GM23338 (cell line): Measurements from ENCODE around the gene BARHL2. TPM values are rescaled to one million over a fixed set of nuclear protein-coding genes. Genes with fewer than 3 reads are reported as not detected.

Experiments used
- ATAC-seq: fragments of 200-7000 bp; cut with Tn5 transposase; 3 replicates; pipeline ENCODE4 v1.9.1; 2020
- DNase-seq: peaks from one replicate; pipeline ENCODE4 v3.0.0-alpha.2; 2015; ENCODE audit warnings: low spot score
- H2AFZ ChIP-seq: fragments of 200-600 bp; sonication (generic); 2 replicates; pipeline ENCODE4 v1.8.0; 2016; ENCODE audit warnings: antibody characterized with exemption, mild to moderate bottlenecking, moderate library complexity
- H3F3A ChIP-seq: fragments of 200-600 bp; sonication (generic); replicated peaks from 2 replicates; pipeline ENCODE4 v1.8.0; 2017; ENCODE audit warnings: antibody characterized with exemption, mixed run types, low read depth
- H3K27ac ChIP-seq: fragments of 200-600 bp; sonication (generic); 2 replicates; pipeline ENCODE4 v1.6.1; 2016; ENCODE audit warnings: low read depth
- H3K27me3 ChIP-seq: fragments of 200-600 bp; sonication (generic); 2 replicates; pipeline ENCODE4 v1.8.0; 2016; ENCODE audit warnings: mild to moderate bottlenecking, mixed run types, moderate library complexity; ENCODE audit not compliant: insufficient read depth
- H3K36me3 ChIP-seq: fragments of 200-600 bp; sonication (generic); 2 replicates; pipeline ENCODE4 v1.8.0; 2016; ENCODE audit warnings: mild to moderate bottlenecking; ENCODE audit not compliant: insufficient read depth
- H3K4me1 ChIP-seq: fragments of 200-600 bp; sonication (generic); 2 replicates; pipeline ENCODE4 v1.8.0; 2016; ENCODE audit warnings: mild to moderate bottlenecking, moderate library complexity; ENCODE audit not compliant: insufficient read depth
- H3K4me2 ChIP-seq: fragments of 200-600 bp; sonication (generic); 2 replicates; pipeline ENCODE4 v1.7.1; 2017; ENCODE audit warnings: mixed run types
- H3K4me3 ChIP-seq: fragments of 200-600 bp; sonication (generic); 2 replicates; pipeline ENCODE4 v1.6.1; 2016; ENCODE audit warnings: mixed run types
- H3K79me2 ChIP-seq: fragments of 200-600 bp; sonication (generic); replicated peaks from 2 replicates; pipeline ENCODE4 v1.8.0; 2017; ENCODE audit warnings: mild to moderate bottlenecking; ENCODE audit not compliant: insufficient read depth
- H3K9me2 ChIP-seq: fragments of 200-600 bp; sonication (generic); 2 replicates; pipeline ENCODE4 v1.8.0; 2017; ENCODE audit not compliant: insufficient read depth
- H4K20me1 ChIP-seq: fragments of 200-600 bp; sonication (generic); replicated peaks from 2 replicates; pipeline ENCODE4 v1.8.0; 2017; ENCODE audit warnings: mild to moderate bottlenecking; ENCODE audit not compliant: insufficient read depth
- H3K27ac Mint-ChIP-seq: 2 replicates; pipeline ENCODE4 v1.8.0; 2020; ENCODE audit warnings: inconsistent platforms, mild to moderate bottlenecking, moderate library complexity, mixed read lengths
- H3K27me3 Mint-ChIP-seq: 3 replicates; pipeline ENCODE4 v1.8.0; 2022; ENCODE audit warnings: low read depth, mild to moderate bottlenecking, moderate library complexity, mixed read lengths, inconsistent platforms; ENCODE audit not compliant: insufficient read depth, poor library complexity
- H3K36me3 Mint-ChIP-seq: 3 replicates; pipeline ENCODE4 v1.8.0; 2021; ENCODE audit warnings: low read depth, mild to moderate bottlenecking, inconsistent platforms, moderate library complexity, mixed read lengths
- H3K4me1 Mint-ChIP-seq: 3 replicates; pipeline ENCODE4 v1.8.0; 2020; ENCODE audit warnings: mild to moderate bottlenecking, inconsistent platforms, mixed read lengths
- H3K4me3 Mint-ChIP-seq: 3 replicates; pipeline ENCODE4 v1.8.0; 2021; ENCODE audit warnings: moderate library complexity, mild to moderate bottlenecking, inconsistent platforms, mixed read lengths
- H3K9me3 Mint-ChIP-seq: 3 replicates; pipeline ENCODE4 v1.8.0; 2020; ENCODE audit warnings: moderate library complexity, mild to moderate bottlenecking, inconsistent platforms, mixed read lengths
- CREB1 ChIP-seq: fragments of 250-450 bp; sonication (Bioruptor Pico); IDR thresholded peaks from 2 replicates; pipeline ENCODE4 v1.5.0; 2020; ENCODE audit warnings: low read depth, mild to moderate bottlenecking, moderate library complexity
- EZH2 ChIP-seq: fragments of 200-600 bp; sonication (generic); IDR thresholded peaks from one replicate; pipeline ENCODE4 v1.8.0; 2017; ENCODE audit warnings: antibody characterized with exemption, mild to moderate bottlenecking, low read depth; ENCODE audit not compliant: unreplicated experiment
- EZH2phosphoT487 ChIP-seq: fragments of 200-600 bp; sonication (generic); IDR thresholded peaks from one replicate; pipeline ENCODE4 v1.8.1; 2018; ENCODE audit warnings: antibody characterized with exemption; ENCODE audit not compliant: unreplicated experiment
- JUNB ChIP-seq: IDR thresholded peaks from one replicate; pipeline ENCODE4 v1.6.1; 2016; ENCODE audit warnings: antibody characterized with exemption; ENCODE audit not compliant: unreplicated experiment
- NANOG ChIP-seq: IDR thresholded peaks from 2 replicates; pipeline ENCODE4 v1.6.1; 2016; ENCODE audit warnings: antibody characterized with exemption, borderline replicate concordance
- POLR2AphosphoS5 ChIP-seq: IDR thresholded peaks from 2 replicates; pipeline ENCODE4 v1.6.1; 2016; ENCODE audit warnings: antibody characterized with exemption, low read depth
- STAT1 ChIP-seq: IDR thresholded peaks from one replicate; pipeline ENCODE4 v1.6.1; 2016; ENCODE audit warnings: antibody characterized with exemption; ENCODE audit not compliant: unreplicated experiment
- ZNF114 ChIP-seq: fragments of 250-450 bp; sonication (Bioruptor Pico); IDR thresholded peaks from 2 replicates; pipeline ENCODE4 v1.5.0; 2020; ENCODE audit warnings: mild to moderate bottlenecking, moderate library complexity
- ZNF331 ChIP-seq: fragments of 250-450 bp; sonication (Bioruptor Pico); IDR thresholded peaks from 2 replicates; pipeline ENCODE4 v1.5.0; 2020; ENCODE audit warnings: low read depth, mild to moderate bottlenecking, moderate library complexity
- polyA plus RNA-seq: library from polyadenylated mRNA; unstranded; fragments of >200 nt; fragmentation: Nextera tagmentation; extraction: Ambion mirVana; gene quantifications from 2 replicates; pipeline ENCODE4 v1.2.1, GENCODE V29; 2016
- total RNA-seq: library from RNA; depleted of rRNA; stranded (reverse); fragments of >200 nt; shearing (Covaris generic); gene quantifications from 2 replicates; pipeline ENCODE4 v1.2.3, GENCODE V29; 2014
- TF ChIP-seq, protein P1 (sequence below): fragments of 250-450 bp; sonication (Bioruptor Pico); IDR thresholded peaks from 2 replicates; pipeline ENCODE4 v1.5.0; 2020; ENCODE audit warnings: mild to moderate bottlenecking, moderate library complexity
- TF ChIP-seq, protein P2 (sequence below): IDR thresholded peaks from one replicate; pipeline ENCODE4 v1.6.1; 2018; ENCODE audit warnings: antibody characterized with exemption; ENCODE audit not compliant: unreplicated experiment
- TF ChIP-seq, protein P3 (sequence below): IDR thresholded peaks from 2 replicates; pipeline ENCODE4 v1.6.1; 2016; ENCODE audit warnings: antibody characterized with exemption
- TF ChIP-seq, protein P4 (sequence below), 2 experiments: fragments of 200-600 bp in 1 of 2; sonication (generic) in 1 of 2; conservative IDR thresholded peaks; 2 replicates each; pipeline versions ENCODE4 v1.5.1 to v1.6.1; 2016 to 2017; ENCODE audit warnings: antibody characterized with exemption in 2 of 2, low read depth in 2 of 2, mild to moderate bottlenecking in 2 of 2, moderate library complexity in 1 of 2

Gene BARHL2
- total and polyA plus RNA-seq, 2 experiments from 2014 or later, result not detected

DNA sequence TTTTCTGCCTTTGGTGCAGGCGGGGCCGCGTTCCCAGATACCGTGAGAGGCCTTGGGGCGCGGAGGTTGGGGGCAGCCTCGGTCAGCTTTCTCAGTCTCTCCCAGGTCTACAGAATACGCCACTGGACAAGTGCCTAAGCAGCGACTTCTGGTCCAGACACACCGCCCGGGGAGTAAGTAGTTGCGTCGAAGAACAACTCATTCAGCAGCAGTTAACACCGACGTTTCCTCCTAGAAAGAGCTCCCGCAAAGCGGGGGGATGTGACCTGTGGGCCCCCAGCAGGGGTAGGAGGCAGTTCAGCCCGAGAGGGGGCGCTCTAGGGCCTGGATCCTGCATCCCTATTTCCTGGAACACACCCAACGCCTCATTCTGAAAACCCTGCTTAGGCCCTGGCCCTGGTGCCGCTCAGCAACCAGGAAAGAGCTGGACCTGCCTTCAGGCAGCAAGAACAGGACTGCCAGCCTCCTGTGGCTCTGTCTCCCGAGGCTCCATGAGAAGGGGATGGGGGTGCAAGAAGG, 6.5 kb upstream of the BARHL2 start:
- peak overlapping the region; percentile 83 for H3K4me2 ChIP-seq
- 0 out of 2 replicates have a peak, but pooled peaks have one; percentile 33 for TF ChIP-seq ZNF114 (CRISPR knock-in tag)
- TF ChIP-seq, protein P1, sequence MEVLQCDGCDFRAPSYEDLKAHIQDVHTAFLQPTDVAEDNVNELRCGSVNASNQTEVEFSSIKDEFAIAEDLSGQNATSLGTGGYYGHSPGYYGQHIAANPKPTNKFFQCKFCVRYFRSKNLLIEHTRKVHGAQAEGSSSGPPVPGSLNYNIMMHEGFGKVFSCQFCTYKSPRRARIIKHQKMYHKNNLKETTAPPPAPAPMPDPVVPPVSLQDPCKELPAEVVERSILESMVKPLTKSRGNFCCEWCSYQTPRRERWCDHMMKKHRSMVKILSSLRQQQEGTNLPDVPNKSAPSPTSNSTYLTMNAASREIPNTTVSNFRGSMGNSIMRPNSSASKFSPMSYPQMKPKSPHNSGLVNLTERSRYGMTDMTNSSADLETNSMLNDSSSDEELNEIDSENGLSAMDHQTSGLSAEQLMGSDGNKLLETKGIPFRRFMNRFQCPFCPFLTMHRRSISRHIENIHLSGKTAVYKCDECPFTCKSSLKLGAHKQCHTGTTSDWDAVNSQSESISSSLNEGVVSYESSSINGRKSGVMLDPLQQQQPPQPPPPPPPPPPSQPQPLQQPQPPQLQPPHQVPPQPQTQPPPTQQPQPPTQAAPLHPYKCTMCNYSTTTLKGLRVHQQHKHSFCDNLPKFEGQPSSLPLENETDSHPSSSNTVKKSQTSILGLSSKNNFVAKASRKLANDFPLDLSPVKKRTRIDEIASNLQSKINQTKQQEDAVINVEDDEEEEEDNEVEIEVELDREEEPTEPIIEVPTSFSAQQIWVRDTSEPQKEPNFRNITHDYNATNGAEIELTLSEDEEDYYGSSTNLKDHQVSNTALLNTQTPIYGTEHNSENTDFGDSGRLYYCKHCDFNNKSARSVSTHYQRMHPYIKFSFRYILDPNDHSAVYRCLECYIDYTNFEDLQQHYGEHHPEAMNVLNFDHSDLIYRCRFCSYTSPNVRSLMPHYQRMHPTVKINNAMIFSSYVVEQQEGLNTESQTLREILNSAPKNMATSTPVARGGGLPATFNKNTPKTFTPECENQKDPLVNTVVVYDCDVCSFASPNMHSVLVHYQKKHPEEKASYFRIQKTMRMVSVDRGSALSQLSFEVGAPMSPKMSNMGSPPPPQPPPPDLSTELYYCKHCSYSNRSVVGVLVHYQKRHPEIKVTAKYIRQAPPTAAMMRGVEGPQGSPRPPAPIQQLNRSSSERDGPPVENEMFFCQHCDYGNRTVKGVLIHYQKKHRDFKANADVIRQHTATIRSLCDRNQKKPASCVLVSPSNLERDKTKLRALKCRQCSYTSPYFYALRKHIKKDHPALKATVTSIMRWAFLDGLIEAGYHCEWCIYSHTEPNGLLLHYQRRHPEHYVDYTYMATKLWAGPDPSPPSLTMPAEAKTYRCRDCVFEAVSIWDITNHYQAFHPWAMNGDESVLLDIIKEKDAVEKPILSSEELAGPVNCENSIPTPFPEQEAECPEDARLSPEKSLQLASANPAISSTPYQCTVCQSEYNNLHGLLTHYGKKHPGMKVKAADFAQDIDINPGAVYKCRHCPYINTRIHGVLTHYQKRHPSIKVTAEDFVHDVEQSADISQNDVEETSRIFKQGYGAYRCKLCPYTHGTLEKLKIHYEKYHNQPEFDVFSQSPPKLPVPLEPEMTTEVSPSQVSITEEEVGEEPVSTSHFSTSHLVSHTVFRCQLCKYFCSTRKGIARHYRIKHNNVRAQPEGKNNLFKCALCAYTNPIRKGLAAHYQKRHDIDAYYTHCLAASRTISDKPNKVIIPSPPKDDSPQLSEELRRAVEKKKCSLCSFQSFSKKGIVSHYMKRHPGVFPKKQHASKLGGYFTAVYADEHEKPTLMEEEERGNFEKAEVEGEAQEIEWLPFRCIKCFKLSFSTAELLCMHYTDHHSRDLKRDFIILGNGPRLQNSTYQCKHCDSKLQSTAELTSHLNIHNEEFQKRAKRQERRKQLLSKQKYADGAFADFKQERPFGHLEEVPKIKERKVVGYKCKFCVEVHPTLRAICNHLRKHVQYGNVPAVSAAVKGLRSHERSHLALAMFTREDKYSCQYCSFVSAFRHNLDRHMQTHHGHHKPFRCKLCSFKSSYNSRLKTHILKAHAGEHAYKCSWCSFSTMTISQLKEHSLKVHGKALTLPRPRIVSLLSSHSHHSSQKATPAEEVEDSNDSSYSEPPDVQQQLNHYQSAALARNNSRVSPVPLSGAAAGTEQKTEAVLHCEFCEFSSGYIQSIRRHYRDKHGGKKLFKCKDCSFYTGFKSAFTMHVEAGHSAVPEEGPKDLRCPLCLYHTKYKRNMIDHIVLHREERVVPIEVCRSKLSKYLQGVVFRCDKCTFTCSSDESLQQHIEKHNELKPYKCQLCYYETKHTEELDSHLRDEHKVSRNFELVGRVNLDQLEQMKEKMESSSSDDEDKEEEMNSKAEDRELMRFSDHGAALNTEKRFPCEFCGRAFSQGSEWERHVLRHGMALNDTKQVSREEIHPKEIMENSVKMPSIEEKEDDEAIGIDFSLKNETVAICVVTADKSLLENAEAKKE (CRISPR knock-in tag), result no peak
- TF ChIP-seq EZH2, result no peak
- TF ChIP-seq, protein P2, sequence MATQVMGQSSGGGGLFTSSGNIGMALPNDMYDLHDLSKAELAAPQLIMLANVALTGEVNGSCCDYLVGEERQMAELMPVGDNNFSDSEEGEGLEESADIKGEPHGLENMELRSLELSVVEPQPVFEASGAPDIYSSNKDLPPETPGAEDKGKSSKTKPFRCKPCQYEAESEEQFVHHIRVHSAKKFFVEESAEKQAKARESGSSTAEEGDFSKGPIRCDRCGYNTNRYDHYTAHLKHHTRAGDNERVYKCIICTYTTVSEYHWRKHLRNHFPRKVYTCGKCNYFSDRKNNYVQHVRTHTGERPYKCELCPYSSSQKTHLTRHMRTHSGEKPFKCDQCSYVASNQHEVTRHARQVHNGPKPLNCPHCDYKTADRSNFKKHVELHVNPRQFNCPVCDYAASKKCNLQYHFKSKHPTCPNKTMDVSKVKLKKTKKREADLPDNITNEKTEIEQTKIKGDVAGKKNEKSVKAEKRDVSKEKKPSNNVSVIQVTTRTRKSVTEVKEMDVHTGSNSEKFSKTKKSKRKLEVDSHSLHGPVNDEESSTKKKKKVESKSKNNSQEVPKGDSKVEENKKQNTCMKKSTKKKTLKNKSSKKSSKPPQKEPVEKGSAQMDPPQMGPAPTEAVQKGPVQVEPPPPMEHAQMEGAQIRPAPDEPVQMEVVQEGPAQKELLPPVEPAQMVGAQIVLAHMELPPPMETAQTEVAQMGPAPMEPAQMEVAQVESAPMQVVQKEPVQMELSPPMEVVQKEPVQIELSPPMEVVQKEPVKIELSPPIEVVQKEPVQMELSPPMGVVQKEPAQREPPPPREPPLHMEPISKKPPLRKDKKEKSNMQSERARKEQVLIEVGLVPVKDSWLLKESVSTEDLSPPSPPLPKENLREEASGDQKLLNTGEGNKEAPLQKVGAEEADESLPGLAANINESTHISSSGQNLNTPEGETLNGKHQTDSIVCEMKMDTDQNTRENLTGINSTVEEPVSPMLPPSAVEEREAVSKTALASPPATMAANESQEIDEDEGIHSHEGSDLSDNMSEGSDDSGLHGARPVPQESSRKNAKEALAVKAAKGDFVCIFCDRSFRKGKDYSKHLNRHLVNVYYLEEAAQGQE, result peak; percentile 28
- TF ChIP-seq ZNF331 (CRISPR knock-in tag), result no peak
- TF ChIP-seq NANOG, result no peak
- TF ChIP-seq, protein P3, sequence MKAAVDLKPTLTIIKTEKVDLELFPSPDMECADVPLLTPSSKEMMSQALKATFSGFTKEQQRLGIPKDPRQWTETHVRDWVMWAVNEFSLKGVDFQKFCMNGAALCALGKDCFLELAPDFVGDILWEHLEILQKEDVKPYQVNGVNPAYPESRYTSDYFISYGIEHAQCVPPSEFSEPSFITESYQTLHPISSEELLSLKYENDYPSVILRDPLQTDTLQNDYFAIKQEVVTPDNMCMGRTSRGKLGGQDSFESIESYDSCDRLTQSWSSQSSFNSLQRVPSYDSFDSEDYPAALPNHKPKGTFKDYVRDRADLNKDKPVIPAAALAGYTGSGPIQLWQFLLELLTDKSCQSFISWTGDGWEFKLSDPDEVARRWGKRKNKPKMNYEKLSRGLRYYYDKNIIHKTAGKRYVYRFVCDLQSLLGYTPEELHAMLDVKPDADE, result peak; percentile 76
- TF ChIP-seq STAT1, result no peak
- TF ChIP-seq JUNB, result no peak
- TF ChIP-seq CREB1 (CRISPR knock-in tag), result peak; percentile 28; the same call in 1 of the 2 replicates
- TF ChIP-seq EZH2phosphoT487, result peak; percentile 33
- no peak for TF ChIP-seq POLR2AphosphoS5
- TF ChIP-seq, protein P4, sequence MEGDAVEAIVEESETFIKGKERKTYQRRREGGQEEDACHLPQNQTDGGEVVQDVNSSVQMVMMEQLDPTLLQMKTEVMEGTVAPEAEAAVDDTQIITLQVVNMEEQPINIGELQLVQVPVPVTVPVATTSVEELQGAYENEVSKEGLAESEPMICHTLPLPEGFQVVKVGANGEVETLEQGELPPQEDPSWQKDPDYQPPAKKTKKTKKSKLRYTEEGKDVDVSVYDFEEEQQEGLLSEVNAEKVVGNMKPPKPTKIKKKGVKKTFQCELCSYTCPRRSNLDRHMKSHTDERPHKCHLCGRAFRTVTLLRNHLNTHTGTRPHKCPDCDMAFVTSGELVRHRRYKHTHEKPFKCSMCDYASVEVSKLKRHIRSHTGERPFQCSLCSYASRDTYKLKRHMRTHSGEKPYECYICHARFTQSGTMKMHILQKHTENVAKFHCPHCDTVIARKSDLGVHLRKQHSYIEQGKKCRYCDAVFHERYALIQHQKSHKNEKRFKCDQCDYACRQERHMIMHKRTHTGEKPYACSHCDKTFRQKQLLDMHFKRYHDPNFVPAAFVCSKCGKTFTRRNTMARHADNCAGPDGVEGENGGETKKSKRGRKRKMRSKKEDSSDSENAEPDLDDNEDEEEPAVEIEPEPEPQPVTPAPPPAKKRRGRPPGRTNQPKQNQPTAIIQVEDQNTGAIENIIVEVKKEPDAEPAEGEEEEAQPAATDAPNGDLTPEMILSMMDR (conservative IDR thresholded peaks at IDR 0.05; ENCODE audit: low read depth in 2 of 2), result peak; percentile 83 to 97
- H3K27me3 ChIP-seq, result peaks cover 100% of the 10 kb centered on the region
- H3K79me2 ChIP-seq, result no peaks in the 10 kb centered on the region
- H3K4me3 ChIP-seq, result peak overlapping the region; percentile 56
- peaks cover 71% of the 10 kb centered on the region for H3K4me1 Mint-ChIP-seq
- H3K36me3 Mint-ChIP-seq, result no peaks in the 10 kb centered on the region; the same call in 2 of the 3 replicates
- peak; percentile 56 for ATAC-seq
- H3K4me1 ChIP-seq, result peaks cover 68% of the 10 kb centered on the region
- peaks cover 37% of the 10 kb centered on the region for H3F3A ChIP-seq
- H3K9me3 Mint-ChIP-seq, result no peaks in the 10 kb centered on the region; the same call in 1 of the 3 replicates
- DNase-seq, result peak; percentile 95
- H3K4me3 Mint-ChIP-seq, result peak overlapping the region; percentile 68
- H3K36me3 ChIP-seq, result no peaks in the 10 kb centered on the region
- H3K27me3 Mint-ChIP-seq, result peaks cover 100% of the 10 kb centered on the region
- no peaks in the 10 kb centered on the region for H4K20me1 ChIP-seq
- H2AFZ ChIP-seq, result peak overlapping the region; percentile 60; the same call in 1 of the 2 replicates
- no peaks in the 10 kb centered on the region for H3K9me2 ChIP-seq
- no peak overlapping the region for H3K27ac Mint-ChIP-seq
- H3K27ac ChIP-seq, result no peak overlapping the region
